NCI-H2081 (cell line): ENCODE results near the gene SP140.
"Not testable (repeated sequence)": the region's sequence is repeated elsewhere in the genome, so short reads cannot be mapped to it uniquely, and the experiment has no call there.

Source experiments
- DNase-seq, 2 experiments: peaks; one replicate each; lab custom pipeline; 2025; lab: John Stamatoyannopoulos, UW

SP140 gene

GRCh38 chr2:230226051-230226551, 565 bp downstream of the SP140 start:
- DNase-seq, result no peak

- no peak for DNase-seq
These were observed 1.7 kb downstream of the SP140 start for GRCh38 chr2:230227216-230227615.

- no peak for DNase-seq
These were observed 4.6 kb downstream of the SP140 start for GRCh38 chr2:230230087-230230486.

- no peak for DNase-seq
These were observed 5.1 kb downstream of the SP140 start for GRCh38 chr2:230230496-230231200.

GRCh38 chr2:230231251-230231650, 5.7 kb downstream of the SP140 start:
- no peak for DNase-seq

- no peak for DNase-seq
These were observed 8.7 kb downstream of the SP140 start for GRCh38 chr2:230234122-230234722.

- DNase-seq, result no peak
These were observed 9.3 kb downstream of the SP140 start for GRCh38 chr2:230234845-230235244.

- DNase-seq, result no peak
These were observed 18.7 kb downstream of the SP140 start for GRCh38 chr2:230244211-230244610.

- no peak for DNase-seq
These were observed 20.7 kb downstream of the SP140 start for GRCh38 chr2:230246206-230246605.

GRCh38 chr2:230250231-230250630, 24.7 kb downstream of the SP140 start:
- no peak for DNase-seq

GRCh38 chr2:230254152-230254881, 28.8 kb downstream of the SP140 start:
- no peak for DNase-seq

- no peak for DNase-seq
These were observed 31.3 kb downstream of the SP140 start for GRCh38 chr2:230256733-230257332.

- no peak for DNase-seq
These were observed 32.9 kb downstream of the SP140 start for GRCh38 chr2:230258483-230258882.

GRCh38 chr2:230262246-230262645, 36.7 kb downstream of the SP140 start:
- DNase-seq, result no peak

- not testable (repeated sequence) for DNase-seq
These were observed 39.4 kb downstream of the SP140 start for GRCh38 chr2:230264945-230265344.

- DNase-seq, result no peak
These were observed 41.1 kb downstream of the SP140 start for GRCh38 chr2:230266638-230267037.

- DNase-seq, result no peak
These were observed 41.5 kb downstream of the SP140 start for GRCh38 chr2:230267059-230267458.

- no peak for DNase-seq
These were observed 42.0 kb downstream of the SP140 start for GRCh38 chr2:230267556-230267955.

- no peak for DNase-seq
These were observed 43.2 kb downstream of the SP140 start for GRCh38 chr2:230268606-230269243.

GRCh38 chr2:230269715-230270114, 44.2 kb downstream of the SP140 start:
- no peak for DNase-seq

GRCh38 chr2:230282936-230283335, 57.4 kb downstream of the SP140 start:
- no peak for DNase-seq

GRCh38 chr2:230286048-230286447, 60.5 kb downstream of the SP140 start:
- no peak for DNase-seq
